BE2C (cell line): ENCODE measurements around the gene SENP1.

Experiments used
- DNase-seq: peaks from one replicate; pipeline ENCODE4 v3.0.0-alpha.2; 2020
- H3K27me3 ChIP-seq: fragments of 250-450 bp; sonication (Bioruptor Pico); 2 replicates; pipeline ENCODE4 v1.5.1; 2020; ENCODE audit warnings: mild to moderate bottlenecking
- H3K36me3 ChIP-seq: fragments of 250-450 bp; sonication (Bioruptor Pico); 2 replicates; pipeline ENCODE4 v1.5.1; 2020; ENCODE audit warnings: mild to moderate bottlenecking
- H3K4me1 ChIP-seq: fragments of 250-450 bp; sonication (Bioruptor Pico); 2 replicates; pipeline ENCODE4 v1.5.1; 2020
- H3K4me3 ChIP-seq: 2 replicates; pipeline ENCODE4 v1.5.1; 2011; ENCODE audit warnings: low read depth, low read length
- H3K9me3 ChIP-seq: fragments of 250-450 bp; sonication (Bioruptor Pico); 2 replicates; pipeline ENCODE4 v1.5.1; 2020
- CTCF ChIP-seq: IDR thresholded peaks from 2 replicates; pipeline ENCODE4 v1.5.1; 2012; ENCODE audit warnings: mild to moderate bottlenecking, low read depth, low read length

SENP1 gene

GRCh38 chr12:48029491-48030172, 76.2 kb downstream of the SENP1 start:
- no peak for DNase-seq
- no peak overlapping the region for H3K4me3 ChIP-seq
- H3K4me1 ChIP-seq: no peaks in the 10 kb centered on the region
- no peak for TF ChIP-seq CTCF
- no peaks in the 10 kb centered on the region for H3K36me3 ChIP-seq
- H3K27me3 ChIP-seq: no peaks in the 10 kb centered on the region
- H3K9me3 ChIP-seq: no peaks in the 10 kb centered on the region; the same call in 1 of the 2 replicates

- Histone ChIP-seq H3K4me1 (no peaks in the 10 kb centered on the region), H3K27me3 (no peaks in the 10 kb centered on the region), H3K4me3 (no peak overlapping the region), H3K36me3 (no peaks in the 10 kb centered on the region), H3K9me3 (no peaks in the 10 kb centered on the region)
- no peak for DNase-seq
- no peak for TF ChIP-seq CTCF
These were observed 77.1 kb downstream of the SENP1 start for GRCh38 chr12:48028541-48029431.

- no peaks in the 10 kb centered on the region for H3K27me3 ChIP-seq
- H3K4me3 ChIP-seq: no peak overlapping the region
- no peaks in the 10 kb centered on the region for H3K4me1 ChIP-seq
- DNase-seq: no peak
- no peaks in the 10 kb centered on the region for H3K9me3 ChIP-seq
- H3K36me3 ChIP-seq: no peaks in the 10 kb centered on the region
- no peak for TF ChIP-seq CTCF
These were observed 78.5 kb downstream of the SENP1 start for GRCh38 chr12:48027183-48028002.

- no peaks in the 10 kb centered on the region; the same call in 1 of the 2 replicates for H3K27me3 ChIP-seq
- H3K9me3 ChIP-seq: no peaks in the 10 kb centered on the region
- no peak for DNase-seq
- H3K4me3 ChIP-seq: no peak overlapping the region
- H3K4me1 ChIP-seq: no peaks in the 10 kb centered on the region
- H3K36me3 ChIP-seq: no peaks in the 10 kb centered on the region
- no peak for TF ChIP-seq CTCF
These were observed 79.6 kb downstream of the SENP1 start for GRCh38 chr12:48026060-48026827.

- no peaks in the 10 kb centered on the region for H3K4me1 ChIP-seq
- H3K9me3 ChIP-seq: no peaks in the 10 kb centered on the region
- no peaks in the 10 kb centered on the region; the same call in 1 of the 2 replicates for H3K27me3 ChIP-seq
- no peak overlapping the region for H3K4me3 ChIP-seq
- no peaks in the 10 kb centered on the region for H3K36me3 ChIP-seq
- no peak for DNase-seq
- no peak for TF ChIP-seq CTCF
These were observed 80.6 kb downstream of the SENP1 start for GRCh38 chr12:48025281-48025680.
